Coronary artery (tissue), 2 donors: ENCODE results near the gene GRM3.

Experiments
- DNase-seq: peaks from one replicate; pipeline ENCODE4 v3.0.0-alpha.2; 2017; ENCODE audit warnings: low spot score
- H3K27ac ChIP-seq, 2 donors: fragments of 200-600 bp; sonication (generic); one replicate each; pipeline ENCODE4 v1.5.1; 2016 to 2019
- H3K4me3 ChIP-seq: fragments of 200-600 bp; sonication (generic); 2 replicates; pipeline ENCODE4 v1.5.1; 2016; ENCODE audit warnings: mild to moderate bottlenecking, moderate library complexity
- TF ChIP-seq, protein P1 (sequence below): fragments of 200-600 bp; sonication (generic); IDR thresholded peaks from one replicate; pipeline ENCODE4 v1.5.1; 2019; ENCODE audit warnings: antibody characterized with exemption

Gene GRM3

DNA sequence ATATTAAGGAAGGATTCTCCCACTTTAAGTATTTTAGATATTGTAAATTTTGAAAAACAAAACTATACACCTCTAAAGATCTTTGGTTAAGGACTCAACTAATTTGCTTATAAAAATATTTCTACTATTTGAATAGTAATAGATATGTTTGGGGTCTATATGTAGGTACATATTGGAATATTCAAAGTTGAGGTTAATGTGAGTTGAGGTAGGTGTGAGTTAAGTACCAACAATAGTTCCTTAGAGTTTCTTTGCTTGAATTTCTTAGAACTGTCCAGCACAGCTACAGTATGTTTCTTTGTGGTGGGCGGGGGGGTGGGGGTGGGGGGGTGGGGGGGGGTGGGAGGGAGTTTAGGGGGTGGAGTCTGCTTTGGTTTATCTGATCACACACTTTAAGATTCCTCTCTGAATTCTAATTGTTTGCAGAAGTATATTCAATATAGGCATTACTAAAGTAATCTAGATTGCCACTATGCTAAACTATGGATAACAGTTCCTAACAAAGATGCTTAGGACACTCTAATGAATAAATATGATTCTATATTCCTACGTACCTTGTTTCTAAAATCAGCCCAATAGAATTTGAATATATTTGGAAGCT lies 2.1 kb downstream of the GRM3 start:
- Histone ChIP-seq H3K4me3 (no peak overlapping the region), H3K27ac (no peak overlapping the region)

DNA sequence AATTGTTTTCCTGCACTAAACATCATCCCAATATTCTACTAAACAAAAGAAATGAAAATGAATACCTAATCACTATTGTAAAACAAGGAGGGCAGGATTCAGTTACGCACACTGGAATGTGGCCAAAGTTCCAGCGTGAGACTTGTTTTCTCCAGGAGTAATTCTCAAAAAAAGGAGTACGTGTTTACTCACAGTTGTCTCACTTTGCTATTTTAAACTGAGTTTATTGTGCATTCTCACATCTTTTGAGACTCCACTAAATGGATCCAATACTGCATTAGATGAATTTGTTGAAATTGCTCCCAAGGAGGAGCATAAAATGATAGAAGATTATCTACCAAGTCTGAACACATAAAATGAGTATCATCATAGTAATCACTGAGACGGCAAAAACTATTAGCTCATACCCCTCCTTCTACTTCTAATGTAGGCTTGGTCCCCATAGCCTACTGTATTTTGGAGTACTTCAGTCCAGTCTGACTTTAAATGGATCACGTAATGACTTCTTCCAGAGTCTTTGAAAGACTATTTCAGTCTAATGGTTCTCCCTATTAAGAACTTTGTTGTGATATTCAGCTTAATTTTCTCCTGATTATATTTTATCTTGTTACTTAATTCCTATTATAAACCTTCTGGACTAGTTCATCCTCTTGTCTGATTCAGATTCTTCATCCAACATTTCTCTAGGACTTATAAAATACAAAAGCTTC lies 3.8 kb downstream of the GRM3 start:
- H3K27ac ChIP-seq, result no peak overlapping the region
- H3K4me3 ChIP-seq, result no peak overlapping the region
- DNase-seq, result no peak
- TF ChIP-seq, protein P1, sequence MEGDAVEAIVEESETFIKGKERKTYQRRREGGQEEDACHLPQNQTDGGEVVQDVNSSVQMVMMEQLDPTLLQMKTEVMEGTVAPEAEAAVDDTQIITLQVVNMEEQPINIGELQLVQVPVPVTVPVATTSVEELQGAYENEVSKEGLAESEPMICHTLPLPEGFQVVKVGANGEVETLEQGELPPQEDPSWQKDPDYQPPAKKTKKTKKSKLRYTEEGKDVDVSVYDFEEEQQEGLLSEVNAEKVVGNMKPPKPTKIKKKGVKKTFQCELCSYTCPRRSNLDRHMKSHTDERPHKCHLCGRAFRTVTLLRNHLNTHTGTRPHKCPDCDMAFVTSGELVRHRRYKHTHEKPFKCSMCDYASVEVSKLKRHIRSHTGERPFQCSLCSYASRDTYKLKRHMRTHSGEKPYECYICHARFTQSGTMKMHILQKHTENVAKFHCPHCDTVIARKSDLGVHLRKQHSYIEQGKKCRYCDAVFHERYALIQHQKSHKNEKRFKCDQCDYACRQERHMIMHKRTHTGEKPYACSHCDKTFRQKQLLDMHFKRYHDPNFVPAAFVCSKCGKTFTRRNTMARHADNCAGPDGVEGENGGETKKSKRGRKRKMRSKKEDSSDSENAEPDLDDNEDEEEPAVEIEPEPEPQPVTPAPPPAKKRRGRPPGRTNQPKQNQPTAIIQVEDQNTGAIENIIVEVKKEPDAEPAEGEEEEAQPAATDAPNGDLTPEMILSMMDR, result no peak

More for the DNA sequence above, 2.1 kb downstream of the GRM3 start:
- TF ChIP-seq, protein P1, result no peak
- DNase-seq, result no peak

DNA sequence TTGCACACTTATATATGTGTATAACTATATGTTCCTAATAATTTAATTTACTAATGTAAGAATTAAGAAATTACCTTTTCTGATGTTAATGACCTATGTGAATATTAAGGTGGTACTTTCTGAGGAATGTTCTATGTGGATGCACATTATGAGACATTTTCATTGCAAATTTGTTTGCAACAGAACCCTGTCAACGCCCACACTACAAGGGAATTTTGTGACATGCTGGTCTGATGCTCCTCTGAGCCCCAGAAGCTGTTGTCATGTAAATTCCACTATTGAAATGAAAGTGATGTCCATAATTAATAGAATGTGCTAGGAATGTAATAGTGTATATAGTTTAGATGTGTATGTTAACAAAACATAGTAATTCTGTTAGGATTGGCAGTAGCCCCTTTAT lies 4.5 kb downstream of the GRM3 start:
- DNase-seq, result no peak
- no peak overlapping the region for H3K27ac ChIP-seq
- H3K4me3 ChIP-seq, result no peak overlapping the region
- TF ChIP-seq, protein P1, result no peak

GRCh38 chr7:86653919-86654659 lies 10.4 kb downstream of the GRM3 start:
- no peak overlapping the region for H3K27ac ChIP-seq
- no peak for DNase-seq
- TF ChIP-seq, protein P1, result no peak
- H3K4me3 ChIP-seq, result peak overlapping the region; percentile 61

DNA sequence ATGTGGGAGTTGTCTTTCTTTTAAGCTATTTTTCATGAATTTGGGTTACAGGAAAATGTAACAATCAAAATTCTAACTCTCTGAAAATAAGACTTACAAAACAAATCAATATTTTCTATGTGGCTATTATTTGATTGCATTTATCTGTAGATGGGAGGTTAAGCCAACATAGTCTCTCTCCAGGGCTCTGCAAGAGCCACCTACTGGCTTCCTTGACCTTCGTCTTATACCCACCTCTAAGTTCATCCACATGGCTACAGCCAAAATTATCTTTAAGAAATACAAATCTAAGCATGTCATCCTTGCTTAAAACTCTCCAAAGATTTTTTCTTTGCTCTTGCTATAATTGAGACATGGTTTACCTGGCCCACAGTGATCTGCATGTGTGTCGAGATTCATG lies 14.2 kb downstream of the GRM3 start:
- no peak for DNase-seq
- TF ChIP-seq, protein P1, result no peak
- H3K4me3 ChIP-seq, result no peak overlapping the region
- no peak overlapping the region for H3K27ac ChIP-seq

- Histone ChIP-seq H3K27ac (no peak overlapping the region), H3K4me3 (no peak overlapping the region)
- DNase-seq, result no peak
- TF ChIP-seq, protein P1, result no peak
Observed at GRCh38 chr7:86660950-86661462, 17.3 kb downstream of the GRM3 start.
